ENCODE results near the gene MST1R.
"Not testable (repeated sequence)": the region's sequence is repeated elsewhere in the genome, so short reads cannot be mapped to it uniquely, and the experiment has no call there.

MST1R gene

GRCh38 chr3:49925485-49925884, 21.8 kb upstream of the MST1R start:
- H3K4me3 ChIP-seq (ENCODE audit: low read depth, low read length) = no peak overlapping the region
- DNase-seq (ENCODE audit: low read depth) = no peak
- no peak for TF ChIP-seq CTCF (conservative IDR thresholded peaks at IDR 0.05; ENCODE audit: low read depth, low read length)

- TF ChIP-seq CTCF (conservative IDR thresholded peaks at IDR 0.05; ENCODE audit: low read depth, low read length) = no peak
- H3K4me3 ChIP-seq (ENCODE audit: low read depth, low read length) = no peak overlapping the region
Observed at GRCh38 chr3:49924683-49925082, 21.0 kb upstream of the MST1R start.

GRCh38 chr3:49917806-49918590, 14.3 kb upstream of the MST1R start:
- DNase-seq (ENCODE audit: low read depth); H3K4me3 ChIP-seq (ENCODE audit: low read depth, low read length): not testable (repeated sequence)

More at GRCh38 chr3:49924683-49925082, 21.0 kb upstream of the MST1R start:
- DNase-seq (ENCODE audit: low read depth) = peak; percentile 88

GRCh38 chr3:49916686-49917085, 13.0 kb upstream of the MST1R start:
- DNase-seq (ENCODE audit: low read depth) = peak; percentile 31
- TF ChIP-seq CTCF (conservative IDR thresholded peaks at IDR 0.05; ENCODE audit: low read depth, low read length) = no peak
- H3K4me3 ChIP-seq (ENCODE audit: low read depth, low read length) = no peak overlapping the region

- no peak for DNase-seq (ENCODE audit: low read depth)
- TF ChIP-seq CTCF (conservative IDR thresholded peaks at IDR 0.05; ENCODE audit: low read depth, low read length) = no peak
- H3K4me3 ChIP-seq (ENCODE audit: low read depth, low read length) = no peak overlapping the region
Observed at GRCh38 chr3:49914906-49915305, 11.2 kb upstream of the MST1R start.

GRCh38 chr3:49912881-49913281, 9.2 kb upstream of the MST1R start:
- DNase-seq (ENCODE audit: low read depth) = no peak
- no peak for TF ChIP-seq CTCF (conservative IDR thresholded peaks at IDR 0.05; ENCODE audit: low read depth, low read length)
- no peak overlapping the region for H3K4me3 ChIP-seq (ENCODE audit: low read depth, low read length)

GRCh38 chr3:49911611-49912010, 7.9 kb upstream of the MST1R start:
- TF ChIP-seq CTCF (conservative IDR thresholded peaks at IDR 0.05; ENCODE audit: low read depth, low read length) = no peak
- H3K4me3 ChIP-seq (ENCODE audit: low read depth, low read length) = no peak overlapping the region
- DNase-seq (ENCODE audit: low read depth) = no peak
